ENCODE results near the gene CLEC9A.
"Not testable (repeated sequence)": the region's sequence is repeated elsewhere in the genome, so short reads cannot be mapped to it uniquely, and the experiment has no call there.

Gene CLEC9A

DNA sequence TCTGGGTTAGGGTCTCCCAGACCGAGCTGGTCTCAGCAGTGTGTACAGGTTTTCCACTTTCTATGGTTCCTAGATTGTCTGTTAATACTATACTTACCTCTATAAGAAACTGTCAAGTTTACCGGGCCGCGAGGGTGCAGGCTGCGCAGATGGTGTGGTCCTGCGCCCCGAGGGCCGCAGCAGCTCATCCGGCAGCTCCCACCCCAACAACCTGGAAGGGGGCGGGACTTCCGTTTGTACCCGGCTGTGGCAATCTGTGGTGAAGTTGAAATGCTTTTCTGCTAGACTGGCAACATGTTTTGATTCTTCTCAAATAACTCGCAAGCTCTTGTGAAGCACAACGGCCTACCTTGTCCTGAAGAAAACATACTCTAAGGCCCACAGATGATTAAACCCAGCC is at the start of gene CLEC9A:
Gene CLEC9A (plus strand): TSS at position 237 of the 400 bp plus-strand sequence. CDS start 22,006 bp downstream, outside the sequence.
- no peak for DNase-seq

DNA sequence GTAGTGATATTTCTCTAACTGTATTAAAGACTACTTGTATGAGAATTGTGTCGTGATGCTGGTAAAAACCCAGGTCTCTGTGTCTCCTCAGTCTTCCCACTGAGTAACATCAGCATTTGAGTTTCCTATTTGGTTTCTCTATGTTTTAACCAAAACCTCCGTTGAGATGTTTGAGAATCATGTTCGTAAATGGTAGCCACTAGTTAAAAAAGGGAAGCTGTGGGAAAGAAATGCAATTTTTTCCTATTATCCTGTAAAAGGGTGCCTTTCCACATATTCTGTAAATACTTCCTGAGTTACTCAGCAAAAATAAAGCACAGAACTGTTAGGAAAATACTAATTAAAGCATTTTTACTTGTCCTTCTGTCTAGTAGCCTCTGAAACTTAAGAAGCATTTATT is 38.6 kb upstream of the CLEC9A start:
- DNase-seq: no peak

DNA sequence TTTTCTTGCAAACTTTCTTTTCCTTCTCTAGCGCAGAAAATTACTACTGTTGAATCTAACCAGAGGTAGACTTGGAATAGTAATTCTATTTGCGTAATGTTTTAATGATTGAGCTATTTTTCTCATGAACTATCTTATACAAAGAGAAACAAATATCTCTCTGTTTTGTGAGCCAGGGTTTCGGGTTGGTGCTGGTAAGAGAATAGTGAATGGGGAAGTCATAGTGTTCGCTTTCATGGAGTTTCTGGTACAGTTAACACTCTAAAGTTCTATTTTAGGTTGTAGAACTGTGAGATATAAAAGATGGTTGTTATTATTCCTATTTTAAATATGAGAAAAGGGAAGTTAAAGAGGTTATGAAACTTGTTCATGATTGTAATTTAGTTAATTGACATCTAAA is 38.2 kb upstream of the CLEC9A start:
- DNase-seq: no peak

DNA sequence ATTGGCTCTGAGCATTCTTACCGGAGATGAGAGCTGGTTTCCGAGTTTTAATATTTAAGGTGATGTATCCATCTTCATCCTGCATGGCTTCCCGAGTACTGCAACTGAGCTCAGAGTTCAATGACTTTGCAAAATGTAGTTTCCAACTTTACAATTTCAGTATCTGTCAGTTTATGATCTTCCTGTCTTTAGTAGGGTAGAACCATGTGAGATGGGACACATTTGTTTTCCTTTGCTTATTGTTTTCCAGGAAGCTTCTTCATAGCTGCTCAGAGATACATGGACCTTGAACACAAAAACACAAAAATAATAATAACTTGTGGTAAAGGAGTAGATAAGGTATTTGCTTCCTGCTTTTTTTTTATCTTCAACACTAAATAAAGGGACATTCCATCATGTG is 31.5 kb upstream of the CLEC9A start, which contains the start of gene CLEC1B:
Gene CLEC1B (minus strand): TSS at position 106 of the 400 bp plus-strand sequence. CDS start 21 bp downstream, at position 85.
- DNase-seq: no peak

DNA sequence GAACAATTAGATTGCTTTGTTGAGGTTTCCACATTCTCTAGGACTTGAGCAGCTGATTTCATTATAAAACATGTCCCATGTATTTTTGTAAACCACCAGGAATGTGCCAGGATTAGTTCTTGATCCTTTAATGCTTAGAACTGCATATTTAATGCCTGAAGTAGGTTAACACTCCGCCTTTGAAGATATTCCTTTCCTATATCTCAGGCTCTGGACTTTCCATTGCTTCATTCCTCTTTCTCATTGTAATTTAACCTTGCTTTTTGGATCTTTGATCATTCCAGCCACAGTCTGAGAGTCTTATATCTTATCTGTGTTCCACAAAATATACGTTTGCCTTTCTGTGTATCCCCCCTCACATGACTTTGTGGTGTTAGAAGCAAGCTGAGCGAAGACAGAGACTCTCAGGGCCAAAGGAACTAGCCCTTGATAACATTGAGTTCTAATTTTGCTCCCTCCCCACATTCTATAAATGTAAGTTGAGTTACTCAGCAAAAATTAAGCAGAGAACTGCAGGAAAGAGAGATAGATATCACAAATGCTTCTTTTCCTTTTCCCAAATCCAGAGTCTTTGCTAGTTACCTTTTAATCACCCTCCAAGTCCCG is 29.2 kb upstream of the CLEC9A start:
- no peak for DNase-seq

DNA sequence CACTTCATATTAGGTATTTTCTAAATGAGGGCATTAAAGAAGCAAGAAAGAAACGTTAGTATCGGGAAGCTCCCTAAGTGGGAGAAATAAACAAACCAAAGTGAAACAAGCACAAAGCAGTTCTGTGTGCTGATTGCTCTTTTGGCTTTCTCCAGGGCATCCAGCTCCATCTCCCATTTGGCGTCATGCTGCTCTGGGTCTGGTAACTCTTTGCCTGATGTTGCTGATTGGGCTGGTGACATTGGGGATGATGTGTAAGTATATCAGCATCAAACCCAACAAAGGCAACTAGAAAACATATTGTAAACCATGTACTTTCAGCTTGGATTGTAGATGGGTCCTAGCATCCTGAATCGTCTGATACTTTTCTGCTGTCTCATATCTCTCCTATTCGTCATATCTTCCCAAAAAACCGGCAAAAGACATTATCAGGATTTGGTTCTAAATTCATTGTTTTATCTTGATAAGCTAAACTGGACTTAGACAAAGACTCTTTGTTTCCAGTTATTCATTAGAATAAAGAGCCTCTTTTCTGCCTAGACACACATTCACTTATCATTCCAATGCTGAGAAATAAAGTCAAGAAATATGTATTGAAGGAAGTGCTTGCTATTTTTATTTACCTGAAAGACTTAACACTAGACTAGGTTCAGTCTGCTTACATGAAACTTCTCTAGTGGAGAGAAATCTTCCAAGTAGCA is 17.7 kb upstream of the CLEC9A start:
- DNase-seq: no peak

DNA sequence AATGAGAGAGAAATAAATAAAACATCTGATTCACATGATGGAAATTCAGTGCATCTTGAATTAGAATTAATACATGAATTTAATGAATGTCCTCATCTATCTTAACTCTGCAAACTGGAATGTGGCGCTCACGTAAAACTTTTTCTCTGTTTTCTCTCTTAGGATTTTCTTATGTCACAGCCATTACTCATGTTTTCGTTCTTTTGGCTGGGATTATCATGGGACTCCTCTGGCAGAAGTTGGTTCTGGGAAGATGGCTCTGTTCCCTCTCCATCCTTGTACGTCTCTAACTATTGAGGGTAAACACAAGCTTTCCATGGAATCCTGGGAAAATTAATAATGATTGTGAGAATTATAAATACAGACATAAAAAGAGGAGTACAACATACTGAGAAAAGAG is 15.0 kb upstream of the CLEC9A start:
- no peak for DNase-seq

DNA sequence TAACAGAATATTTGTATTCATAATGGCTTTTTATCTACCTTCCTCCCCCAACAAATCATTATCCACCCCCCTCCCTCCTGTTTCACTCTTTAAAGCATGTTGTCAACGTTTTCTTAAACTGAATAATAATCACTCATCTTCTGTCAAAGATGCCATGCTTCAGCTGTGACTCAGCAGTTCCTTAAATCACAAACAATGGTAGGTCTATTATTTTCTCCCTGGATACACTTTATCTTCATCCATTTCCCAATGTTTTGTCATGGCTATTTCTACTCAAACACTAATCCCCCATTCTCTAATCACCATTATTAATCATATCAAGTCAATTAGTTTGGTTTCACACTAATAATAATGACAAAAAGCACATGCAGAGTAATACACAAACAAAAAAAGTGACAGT is 13.6 kb upstream of the CLEC9A start:
- no peak for DNase-seq

DNA sequence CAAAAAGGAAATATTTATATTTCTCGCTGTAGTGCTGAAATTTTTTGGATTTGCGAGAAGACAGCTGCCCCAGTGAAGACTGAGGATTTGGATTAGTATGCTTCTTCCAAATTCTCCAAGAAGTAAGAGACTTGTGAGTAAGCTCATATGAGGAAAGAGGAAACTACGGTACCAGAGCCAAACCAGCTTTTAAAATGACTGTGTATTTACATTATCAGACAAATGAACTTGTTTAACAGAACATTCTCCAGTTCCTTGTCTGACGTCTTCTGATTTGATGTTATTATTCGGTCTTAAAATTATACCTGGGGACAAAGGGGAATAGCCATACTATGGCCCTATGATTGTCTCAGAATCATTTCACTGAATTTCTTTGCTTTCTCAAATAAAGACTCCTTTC is 12.1 kb upstream of the CLEC9A start:
- no peak for DNase-seq

DNA sequence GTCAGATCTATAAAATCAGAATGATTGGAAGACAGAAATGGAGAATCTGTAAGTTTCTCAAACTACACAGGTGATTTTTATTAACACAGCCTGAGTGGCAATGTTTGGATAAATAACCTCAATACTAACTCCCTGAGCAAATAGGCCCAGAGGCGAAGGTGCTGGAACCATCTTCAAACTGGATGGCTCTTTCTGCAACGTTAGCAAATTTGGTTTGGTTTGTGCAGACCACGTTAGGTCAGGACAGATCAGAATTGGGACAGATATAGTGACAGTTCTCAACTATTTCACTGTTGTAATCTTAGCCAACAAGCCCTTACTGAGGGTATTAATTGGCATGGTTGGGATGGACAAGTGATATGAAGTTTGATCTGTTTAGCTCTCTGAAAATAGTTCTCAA is 9.1 kb upstream of the CLEC9A start:
- DNase-seq: no peak

DNA sequence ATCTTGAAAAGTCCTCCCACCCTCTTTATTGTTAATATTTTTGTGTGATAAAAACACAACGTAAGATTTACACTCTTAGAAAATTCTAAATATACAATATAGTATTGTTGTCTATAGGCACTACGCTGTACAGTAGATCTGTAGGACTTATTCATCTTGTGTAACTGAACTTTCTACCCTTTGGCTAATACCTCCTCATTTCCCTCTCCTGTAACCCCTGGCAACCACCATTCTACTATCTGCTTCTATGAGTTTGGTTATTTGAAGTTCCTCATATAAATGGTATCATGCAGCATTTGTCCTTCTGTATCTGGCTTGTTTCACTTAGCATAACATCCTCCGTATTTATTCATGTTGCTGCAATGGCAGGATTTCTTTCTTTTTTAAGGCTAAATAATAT is 5.2 kb upstream of the CLEC9A start:
- no peak for DNase-seq

DNA sequence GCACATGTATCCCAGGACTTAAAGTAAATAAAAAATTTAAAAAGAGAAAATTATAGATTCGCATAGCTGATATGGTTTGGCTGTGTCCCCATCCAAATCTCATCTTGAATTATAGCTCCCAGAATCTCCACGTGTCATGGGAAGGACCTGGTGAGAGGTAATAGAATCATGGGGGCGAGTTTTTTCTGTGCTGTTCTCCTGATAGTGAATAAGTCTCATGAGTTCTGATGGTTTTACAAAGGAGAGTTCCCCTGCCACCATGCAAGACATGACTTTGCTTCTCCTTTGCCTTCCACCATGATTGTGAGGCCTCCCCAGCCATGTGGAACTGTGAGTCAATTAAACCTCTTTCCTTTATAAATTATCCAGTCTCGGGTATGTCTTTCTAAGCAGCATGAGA is 3.8 kb upstream of the CLEC9A start:
- DNase-seq: not testable (repeated sequence)

DNA sequence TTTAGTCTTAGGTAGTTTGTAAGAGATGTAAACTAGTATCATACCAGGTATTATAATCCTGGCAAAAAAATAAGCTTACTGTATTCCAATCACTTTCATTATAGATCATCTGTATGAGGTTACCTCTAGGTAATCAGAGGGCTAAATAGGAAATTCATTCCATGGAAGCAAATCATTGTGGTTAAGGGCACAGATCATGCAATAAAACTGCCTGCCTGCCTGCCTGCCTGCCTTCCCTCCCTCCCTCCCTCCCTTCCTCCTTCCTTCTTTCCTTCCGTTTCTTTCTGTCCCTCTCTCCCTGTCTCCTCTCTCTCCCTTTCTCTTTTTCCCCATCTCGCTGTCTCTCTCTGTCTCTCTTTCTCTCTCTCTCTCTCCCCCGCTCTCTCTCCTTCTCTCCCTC is 3.2 kb upstream of the CLEC9A start:
- no peak for DNase-seq

DNA sequence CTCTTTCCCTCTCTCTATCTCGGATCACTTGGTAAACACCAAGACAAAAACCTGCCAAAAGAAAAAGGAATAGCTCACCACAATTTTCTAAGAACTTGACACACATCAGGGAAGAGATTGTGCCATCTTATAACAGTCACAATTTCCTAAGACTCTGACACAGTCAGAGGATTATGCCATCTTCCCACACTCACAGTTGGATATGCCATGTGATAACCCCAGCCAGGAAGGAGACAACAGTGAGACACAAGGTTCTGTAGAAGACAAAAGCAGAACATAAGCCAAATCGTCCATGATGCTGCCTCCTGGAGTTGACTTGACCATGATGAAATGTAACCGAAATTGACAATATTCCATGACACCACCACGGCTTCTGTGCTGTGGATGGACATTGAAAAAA is 2.8 kb upstream of the CLEC9A start:
- DNase-seq: no peak

DNA sequence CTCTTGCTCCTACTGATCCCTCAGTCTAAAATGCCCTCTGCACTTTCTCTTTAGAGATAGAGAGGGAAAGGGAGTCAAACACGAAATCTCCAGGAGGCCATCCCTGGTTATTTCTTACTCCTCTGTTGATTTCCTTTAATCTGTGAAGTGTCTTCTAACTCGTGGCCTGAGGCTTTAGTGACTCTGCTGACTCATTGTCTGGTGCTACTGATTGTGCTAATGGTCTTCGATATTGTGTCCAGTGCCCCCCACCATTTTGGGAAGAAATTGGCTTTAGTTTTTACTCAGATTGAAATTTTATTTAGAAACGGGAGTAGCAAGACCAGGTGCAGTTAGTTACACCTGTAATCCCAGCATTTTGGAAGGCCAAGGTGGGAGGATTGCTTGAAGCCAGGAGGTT is 839 bp downstream of the CLEC9A start:
- no peak for DNase-seq

DNA sequence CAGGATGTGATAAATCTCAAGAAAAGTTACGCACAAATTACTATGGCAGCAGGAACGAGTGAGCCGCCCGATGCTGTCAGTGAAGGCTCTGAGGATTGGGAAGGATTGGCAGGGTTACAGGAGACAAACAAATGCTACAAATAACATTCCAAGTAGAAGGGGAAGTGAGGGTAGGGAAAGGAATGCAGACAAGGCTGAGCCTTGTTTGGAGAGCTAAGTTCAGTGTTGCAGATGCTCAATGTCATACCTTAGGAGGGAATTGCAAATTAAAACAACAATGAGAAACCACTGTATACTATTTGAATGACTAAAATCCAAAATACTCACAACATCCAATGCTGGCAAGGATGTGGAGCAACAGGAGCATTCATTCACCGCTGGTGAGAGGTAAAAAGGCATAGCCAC is 1.3 kb downstream of the CLEC9A start:
- DNase-seq: no peak

DNA sequence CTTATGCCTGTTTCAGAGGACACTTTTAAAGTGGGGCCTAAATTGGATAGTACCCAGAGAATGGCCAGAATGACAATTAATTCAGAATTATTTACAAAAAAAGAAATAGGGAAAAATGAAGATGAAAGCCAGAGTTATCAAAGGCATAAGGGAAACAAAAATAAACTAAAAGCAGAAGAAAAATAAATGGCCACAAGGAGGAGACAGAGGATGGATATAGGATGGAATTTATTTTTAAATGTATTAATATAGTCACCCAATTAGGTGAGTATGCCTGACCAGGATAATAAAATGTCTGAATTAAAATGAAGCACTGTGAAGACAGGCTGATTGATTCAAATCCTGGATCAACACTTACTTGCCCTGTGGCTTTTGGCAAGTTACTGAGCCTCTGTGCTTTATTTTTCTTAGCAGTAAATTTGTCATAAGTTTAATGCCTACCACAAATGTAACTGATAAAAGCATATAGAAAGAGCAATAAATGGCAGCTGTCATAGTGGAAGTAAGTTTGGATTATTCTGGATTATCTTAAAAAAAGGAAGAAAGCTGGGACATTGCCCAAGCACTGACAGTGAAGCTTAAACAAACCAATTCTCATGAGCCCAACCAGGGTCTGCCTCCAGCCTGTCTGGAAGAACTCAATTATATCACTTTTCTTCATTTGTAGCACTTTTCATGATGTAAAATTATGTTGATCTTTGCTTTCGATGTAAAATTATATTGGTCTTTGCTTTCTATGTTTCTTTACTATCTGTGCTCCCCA is 3.5 kb downstream of the CLEC9A start:
- DNase-seq: no peak

DNA sequence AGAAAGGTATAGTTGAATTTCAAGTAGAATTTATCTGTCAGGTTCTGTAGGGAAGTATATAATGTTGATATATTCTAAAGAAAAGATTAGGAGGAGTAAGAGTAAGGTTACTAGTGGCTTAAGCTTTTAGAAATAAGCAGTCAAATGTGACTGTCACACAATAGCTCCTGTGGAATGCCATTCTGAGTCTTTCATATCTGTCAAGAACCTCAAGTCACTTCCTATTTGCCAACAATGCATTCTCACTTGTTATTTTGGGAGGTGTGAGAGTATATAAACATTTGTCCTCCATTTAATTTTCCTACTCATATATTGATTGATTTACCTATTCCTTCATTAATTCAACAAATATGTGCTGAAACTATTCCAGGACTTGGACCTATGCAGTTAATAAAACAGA is 11.7 kb downstream of the CLEC9A start:
- no peak for DNase-seq

DNA sequence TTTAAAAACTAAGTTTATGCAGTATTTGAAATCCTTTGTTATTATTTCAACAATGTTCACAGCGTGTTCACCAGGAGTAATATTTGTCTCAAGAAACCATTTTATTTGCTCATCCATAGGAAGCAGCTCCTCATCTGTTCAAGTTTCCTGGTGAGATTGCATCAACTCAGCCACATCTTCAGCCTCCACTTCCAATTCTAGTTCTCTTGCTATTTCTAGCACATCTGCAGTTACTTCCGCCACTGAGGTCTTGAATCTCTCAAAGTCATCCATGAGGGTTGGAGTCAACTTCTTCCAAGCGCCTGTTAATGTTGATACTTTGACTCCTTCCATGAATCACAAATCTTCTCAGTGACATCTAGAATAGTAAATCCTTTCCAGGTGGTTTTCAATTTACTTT is 18.0 kb downstream of the CLEC9A start:
- no peak for DNase-seq

DNA sequence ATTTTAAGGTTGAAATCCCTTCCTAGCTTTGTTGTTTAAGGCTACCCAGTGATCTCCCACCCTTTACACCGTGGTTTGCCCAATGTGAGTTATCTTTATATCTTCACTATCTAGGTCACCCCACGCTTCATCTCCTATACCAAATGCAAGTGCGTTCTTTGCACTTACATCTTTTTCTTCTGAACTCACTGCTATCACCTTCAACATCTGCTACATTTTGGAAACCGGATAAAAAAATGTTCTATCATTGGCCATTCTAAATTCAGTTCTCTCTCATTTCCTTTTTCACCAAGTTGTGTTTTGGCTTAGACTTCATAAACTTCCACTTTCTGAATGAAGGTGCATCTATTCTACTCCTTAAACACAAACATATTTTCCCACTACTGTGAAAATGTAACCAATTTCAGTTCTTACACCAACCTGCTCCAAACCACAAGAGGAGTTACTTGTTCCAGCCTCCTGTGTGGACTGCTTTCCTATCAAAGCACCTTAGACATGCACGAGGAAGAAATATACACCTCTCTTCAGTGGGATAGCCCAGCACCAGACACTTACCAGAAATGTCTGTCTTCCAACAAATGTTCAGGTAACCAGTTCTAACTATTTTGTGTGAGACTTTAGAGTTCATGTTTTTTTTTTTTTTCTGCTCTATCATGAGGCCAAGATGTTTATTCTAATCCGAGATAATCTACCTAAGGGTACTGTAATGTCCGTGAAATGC is 21.9 kb downstream of the CLEC9A start:
- DNase-seq: no peak

DNA sequence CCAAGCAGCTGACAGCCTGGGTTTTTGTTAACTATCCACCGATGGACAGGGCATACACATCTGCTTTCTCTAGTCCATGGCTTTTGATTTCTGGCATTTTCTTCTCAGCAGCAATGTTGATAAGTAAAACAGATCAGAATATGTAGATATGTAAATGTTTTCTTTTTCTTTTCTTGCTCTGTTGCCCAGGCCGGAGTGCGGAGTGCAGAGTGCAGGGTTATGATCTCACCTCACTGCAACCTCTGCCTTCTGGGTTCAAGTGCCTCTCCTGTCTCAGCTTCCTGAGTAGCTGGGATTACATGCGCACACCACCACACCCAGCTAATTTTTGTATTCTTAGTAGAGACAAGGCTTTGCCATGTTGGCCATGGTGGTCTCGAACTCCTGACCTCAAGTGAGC is 27.9 kb downstream of the CLEC9A start:
- DNase-seq: no peak

DNA sequence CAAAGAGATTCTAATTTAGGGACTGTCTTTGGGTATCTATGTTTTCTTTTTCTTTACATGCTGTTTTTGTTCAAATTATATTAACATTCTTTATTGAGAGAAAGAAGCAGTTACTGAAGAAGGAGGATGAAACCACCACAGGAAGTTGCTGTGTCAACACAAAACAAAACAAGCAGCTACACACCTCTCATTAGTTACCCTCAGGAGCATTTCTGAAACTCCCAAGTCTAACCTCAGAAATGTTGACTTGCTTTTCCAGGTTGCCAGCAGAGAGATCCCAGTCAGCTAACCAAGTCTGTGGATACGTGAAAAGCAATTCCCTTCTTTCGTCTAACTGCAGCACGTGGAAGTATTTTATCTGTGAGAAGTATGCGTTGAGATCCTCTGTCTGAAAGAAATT is 34.8 kb downstream of the CLEC9A start:
- no peak for DNase-seq

DNA sequence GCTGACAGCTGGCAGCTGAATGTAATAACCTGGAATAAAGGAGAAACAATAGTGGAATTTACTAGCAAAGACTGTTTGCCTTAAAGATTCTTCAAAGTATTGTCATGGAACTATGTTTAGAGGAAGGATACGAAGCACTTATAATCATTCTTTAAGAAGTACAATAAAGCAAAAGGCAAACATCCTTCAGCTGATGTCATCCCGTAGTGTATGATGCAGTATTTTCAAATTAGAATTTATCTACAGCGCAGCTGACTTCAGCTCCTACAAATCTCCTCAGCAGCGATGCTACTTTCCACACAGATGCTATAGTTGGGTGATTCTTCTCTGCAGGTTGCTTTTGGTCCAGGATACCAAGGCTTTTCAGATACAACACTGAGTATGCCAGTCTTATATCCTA is 36.8 kb downstream of the CLEC9A start:
- DNase-seq: no peak

DNA sequence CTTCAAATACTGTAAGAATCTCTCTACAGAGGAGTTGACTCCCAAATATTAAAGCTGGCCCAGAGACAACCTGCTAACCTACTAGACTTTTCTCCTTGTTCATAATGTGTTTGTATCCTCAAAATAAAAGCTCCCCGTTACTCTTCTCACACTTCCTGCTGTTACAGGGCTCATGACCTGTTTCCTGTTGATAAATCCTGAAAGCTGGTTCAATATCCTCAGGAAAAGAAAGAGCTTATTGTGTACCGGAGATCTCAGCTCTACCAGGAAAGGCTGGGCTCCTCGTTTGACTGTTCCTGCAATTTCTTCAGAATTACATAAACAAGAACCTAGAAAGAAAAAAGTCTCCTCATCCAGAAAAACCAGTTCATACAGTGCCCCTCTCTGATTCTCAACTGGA is 37.5 kb downstream of the CLEC9A start:
- DNase-seq: no peak

All from activated CD8-positive, alpha-beta memory T cell treated with anti-CD3 and anti-CD28 coated beads, Interleukin-2, amount 50 U/mL, for 4 hours (primary cell).